OCI-LY1 (cell line): ENCODE measurements around the gene SUN2.

Source experiments
- EZH2 ChIP-seq: fragments of 200-600 bp; sonication (generic), shearing (Covaris generic); IDR thresholded peaks from 2 replicates; pipeline ENCODE4 v1.8.0; 2017; ENCODE audit warnings: borderline replicate concordance, mixed run types, mild to moderate bottlenecking, antibody characterized with exemption, low read length, moderate library complexity, mixed read lengths
- TF ChIP-seq, protein P1 (sequence below): fragments of 200-600 bp; sonication (generic), shearing (Covaris generic); IDR thresholded peaks from 2 replicates; pipeline ENCODE4 v1.5.1; 2017; ENCODE audit warnings: mild to moderate bottlenecking, antibody characterized with exemption, low read length, moderate library complexity, mixed read lengths

DNA sequence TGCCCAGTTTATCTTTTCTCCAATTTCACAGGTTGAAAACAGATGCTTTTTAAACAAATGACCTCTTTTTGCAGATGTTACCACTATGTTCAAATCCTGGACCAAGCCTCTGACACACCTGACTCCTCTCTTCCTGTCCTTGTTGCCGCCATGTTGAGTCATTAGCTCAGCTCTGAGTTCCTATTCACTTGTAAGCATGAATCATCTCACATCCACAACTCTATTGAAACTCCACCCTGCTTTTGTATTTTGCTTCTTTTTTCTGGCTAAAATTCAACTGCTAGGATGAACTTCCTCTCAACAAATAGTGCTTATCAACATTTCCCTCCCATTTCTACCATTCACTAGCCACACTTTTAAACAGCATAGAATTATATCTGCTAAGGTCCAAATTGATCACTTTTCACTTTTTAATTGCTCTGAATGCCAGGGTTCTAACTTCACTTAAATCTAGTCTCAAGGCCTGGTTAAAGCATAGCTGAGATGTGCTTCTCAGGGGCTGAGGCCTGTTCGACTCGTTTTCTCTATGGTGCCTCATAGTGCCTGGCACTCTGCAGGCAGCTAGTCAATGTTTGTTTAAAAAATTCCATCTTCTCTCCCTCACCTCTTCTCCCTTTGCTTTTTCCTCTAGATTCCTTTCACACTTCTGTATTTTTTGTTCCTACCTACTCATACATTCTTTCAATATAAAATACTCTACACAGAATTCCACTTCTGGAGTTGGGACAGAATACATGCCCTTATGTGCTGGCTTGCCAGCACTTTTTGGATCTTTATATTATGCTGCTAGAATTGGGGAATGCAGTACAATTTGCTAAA, 59.0 kb downstream of the SUN2 start:
- no peak for TF ChIP-seq EZH2
- TF ChIP-seq, protein P1, sequence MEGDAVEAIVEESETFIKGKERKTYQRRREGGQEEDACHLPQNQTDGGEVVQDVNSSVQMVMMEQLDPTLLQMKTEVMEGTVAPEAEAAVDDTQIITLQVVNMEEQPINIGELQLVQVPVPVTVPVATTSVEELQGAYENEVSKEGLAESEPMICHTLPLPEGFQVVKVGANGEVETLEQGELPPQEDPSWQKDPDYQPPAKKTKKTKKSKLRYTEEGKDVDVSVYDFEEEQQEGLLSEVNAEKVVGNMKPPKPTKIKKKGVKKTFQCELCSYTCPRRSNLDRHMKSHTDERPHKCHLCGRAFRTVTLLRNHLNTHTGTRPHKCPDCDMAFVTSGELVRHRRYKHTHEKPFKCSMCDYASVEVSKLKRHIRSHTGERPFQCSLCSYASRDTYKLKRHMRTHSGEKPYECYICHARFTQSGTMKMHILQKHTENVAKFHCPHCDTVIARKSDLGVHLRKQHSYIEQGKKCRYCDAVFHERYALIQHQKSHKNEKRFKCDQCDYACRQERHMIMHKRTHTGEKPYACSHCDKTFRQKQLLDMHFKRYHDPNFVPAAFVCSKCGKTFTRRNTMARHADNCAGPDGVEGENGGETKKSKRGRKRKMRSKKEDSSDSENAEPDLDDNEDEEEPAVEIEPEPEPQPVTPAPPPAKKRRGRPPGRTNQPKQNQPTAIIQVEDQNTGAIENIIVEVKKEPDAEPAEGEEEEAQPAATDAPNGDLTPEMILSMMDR, result no peak
